Loucy (cell line): ENCODE measurements around the gene TEX14.
A peak's percentile ranks its signal among the peaks of the same experiment; 100 is the strongest.

Experiments
- H2AFZ ChIP-seq: fragments of 200-600 bp; sonication (generic); 2 replicates; pipeline ENCODE4 v1.6.0; 2016; ENCODE audit warnings: antibody characterized with exemption, mild to moderate bottlenecking, low read length, moderate library complexity
- H3F3A ChIP-seq: fragments of 200-600 bp; 2 replicates; pipeline ENCODE4 v1.6.0; 2016; ENCODE audit warnings: antibody characterized with exemption, low read depth, mild to moderate bottlenecking
- H3K27me3 ChIP-seq: fragments of 200-600 bp; sonication (generic); 2 replicates; pipeline ENCODE4 v1.6.1; 2014; ENCODE audit warnings: low read length, mild to moderate bottlenecking; ENCODE audit not compliant: insufficient read depth, poor library complexity, severe bottlenecking
- H3K36me3 ChIP-seq: fragments of 200-600 bp; sonication (generic); 2 replicates; pipeline ENCODE4 v1.6.1; 2016; ENCODE audit warnings: low read length; ENCODE audit not compliant: insufficient read depth
- H3K4me1 ChIP-seq: fragments of 200-600 bp; sonication (generic); 2 replicates; pipeline ENCODE4 v1.5.1; 2014; ENCODE audit warnings: low read length, mild to moderate bottlenecking; ENCODE audit not compliant: insufficient read depth, poor library complexity, severe bottlenecking
- H3K4me2 ChIP-seq: fragments of 200-600 bp; sonication (generic); 2 replicates; pipeline ENCODE4 v1.6.0; 2014; ENCODE audit warnings: antibody characterized with exemption, low read length, low read depth, mild to moderate bottlenecking; ENCODE audit not compliant: poor library complexity, severe bottlenecking
- H3K4me3 ChIP-seq: fragments of 200-600 bp; sonication (generic); 2 replicates; pipeline ENCODE4 v1.5.1; 2014; ENCODE audit warnings: low read length, mild to moderate bottlenecking, mixed read lengths; ENCODE audit not compliant: poor library complexity, severe bottlenecking
- H3K79me2 ChIP-seq: fragments of 200-600 bp; sonication (generic); 2 replicates; pipeline ENCODE4 v1.6.1; 2014; ENCODE audit warnings: low read length; ENCODE audit not compliant: insufficient read depth
- H3K9ac ChIP-seq: fragments of 200-600 bp; sonication (generic); 2 replicates; pipeline ENCODE4 v1.6.0; 2014; ENCODE audit warnings: mild to moderate bottlenecking, low read depth, low read length, moderate library complexity; ENCODE audit not compliant: poor library complexity, severe bottlenecking
- H3K9me2 ChIP-seq: fragments of 200-600 bp; sonication (generic); replicated peaks from 2 replicates; pipeline ENCODE4 v1.6.1; 2016; ENCODE audit warnings: low read depth, low read length, mixed read lengths
- H3K9me3 ChIP-seq: fragments of 200-600 bp; sonication (generic); 2 replicates; pipeline ENCODE4 v1.6.1; 2014; ENCODE audit warnings: mild to moderate bottlenecking, antibody characterized with exemption, low read length, low read depth; ENCODE audit not compliant: insufficient read depth
- H4K20me1 ChIP-seq: fragments of 200-600 bp; sonication (generic); 2 replicates; pipeline ENCODE4 v1.6.0; 2014; ENCODE audit warnings: antibody characterized with exemption, low read length, mild to moderate bottlenecking; ENCODE audit not compliant: insufficient read depth, poor library complexity, severe bottlenecking
- CTCF ChIP-seq: fragments of 200-600 bp; sonication (generic); conservative IDR thresholded peaks from 2 replicates; pipeline ENCODE4 v1.5.1; 2014; ENCODE audit warnings: mild to moderate bottlenecking, antibody characterized with exemption, low read length
- EZH2phosphoT487 ChIP-seq: fragments of 200-600 bp; IDR thresholded peaks from 2 replicates; pipeline ENCODE4 v1.6.1; 2018; ENCODE audit warnings: antibody characterized with exemption, mild to moderate bottlenecking, moderate library complexity, borderline replicate concordance

TEX14 gene

GRCh38 chr17:58722696-58723095, 30.9 kb upstream of the TEX14 start:
- H3K4me2 ChIP-seq, result no peak overlapping the region
- no peak overlapping the region for H2AFZ ChIP-seq
- H3K79me2 ChIP-seq, result no peaks in the 10 kb centered on the region
- no peaks in the 10 kb centered on the region for H3K9me2 ChIP-seq
- no peak overlapping the region for H3K9ac ChIP-seq
- no peak overlapping the region for H3K4me3 ChIP-seq
- no peaks in the 10 kb centered on the region for H3K27me3 ChIP-seq
- H3F3A ChIP-seq, result no peaks in the 10 kb centered on the region
- H3K9me3 ChIP-seq, result no peaks in the 10 kb centered on the region
- no peaks in the 10 kb centered on the region for H4K20me1 ChIP-seq
- H3K4me1 ChIP-seq, result no peaks in the 10 kb centered on the region
- TF ChIP-seq CTCF (no peak), EZH2phosphoT487 (no peak)
- H3K36me3 ChIP-seq, result peaks cover 24% of the 10 kb centered on the region; the same call in 1 of the 2 replicates

GRCh38 chr17:58722274-58722673, 30.4 kb upstream of the TEX14 start:
- no peaks in the 10 kb centered on the region for H3K9me3 ChIP-seq
- H3K27me3 ChIP-seq, result no peaks in the 10 kb centered on the region
- H3K79me2 ChIP-seq, result no peaks in the 10 kb centered on the region
- no peaks in the 10 kb centered on the region for H3K4me1 ChIP-seq
- H3K9me2 ChIP-seq, result no peaks in the 10 kb centered on the region
- H3K36me3 ChIP-seq, result peaks cover 24% of the 10 kb centered on the region; the same call in 1 of the 2 replicates
- no peak overlapping the region for H3K4me3 ChIP-seq
- H3K9ac ChIP-seq, result no peak overlapping the region
- H2AFZ ChIP-seq, result no peak overlapping the region
- no peaks in the 10 kb centered on the region for H3F3A ChIP-seq
- TF ChIP-seq EZH2phosphoT487, result no peak
- no peak overlapping the region for H3K4me2 ChIP-seq
- no peaks in the 10 kb centered on the region for H4K20me1 ChIP-seq

GRCh38 chr17:58710948-58711552, 19.2 kb upstream of the TEX14 start:
- Histone ChIP-seq H3K27me3 (no peaks in the 10 kb centered on the region), H3K36me3 (peaks cover 3% of the 10 kb centered on the region; the same call in 1 of the 2 replicates), H3K4me2 (no peak overlapping the region), H3K79me2 (no peaks in the 10 kb centered on the region), H3K9me2 (no peaks in the 10 kb centered on the region), H3F3A (no peaks in the 10 kb centered on the region), H3K9ac (no peak overlapping the region), H3K4me3 (no peak overlapping the region), H3K4me1 (peaks cover 3% of the 10 kb centered on the region), H2AFZ (no peak overlapping the region), H3K9me3 (no peaks in the 10 kb centered on the region), H4K20me1 (no peaks in the 10 kb centered on the region)
- TF ChIP-seq EZH2phosphoT487 (no peak), CTCF (peak; percentile 92)
